B cell (primary cell): Measurements from ENCODE around the gene ARHGAP15. TPM values are rescaled to one million over a fixed set of nuclear protein-coding genes. Genes with fewer than 3 reads are reported as not detected.

Source experiments
- ATAC-seq: fragments of 200-7000 bp; cut with Tn5 transposase; one replicate; pipeline ENCODE4 v1.10.0; 2021; ENCODE audit warnings: low read depth, mild to moderate bottlenecking, moderate number of reproducible peaks, moderate library complexity
- CTCF ChIA-PET: fragments of 350-600 bp; sonication (Branson Sonifier 250); formaldehyde crosslinking; loops from one replicate; lab custom pipeline; 2021; ENCODE audit warnings: antibody characterized with exemption, inconsistent platforms; lab: Charles Lee
- POLR2A ChIA-PET: fragments of 350-600 bp; sonication (Branson Sonifier 250); formaldehyde crosslinking; loops from one replicate; lab custom pipeline; 2021; ENCODE audit warnings: antibody characterized with exemption; lab: Charles Lee
- DNase-seq: peaks from one replicate; pipeline ENCODE4 v3.0.0; 2013
- H2AFZ ChIP-seq: 2 replicates; pipeline ENCODE4 v1.6.1; 2012; ENCODE audit warnings: mild to moderate bottlenecking, low read depth, low read length; ENCODE audit not compliant: insufficient read depth, poor library complexity, severe bottlenecking
- H3K27ac ChIP-seq, 2 donors: 1 replicate in 1 of 2; 2 replicates in 1 of 2; pipeline ENCODE4 v1.5.1; 2012 to 2013; ENCODE audit warnings: low read length in 2 of 2, mild to moderate bottlenecking in 2 of 2, moderate library complexity in 1 of 2
- H3K27me3 ChIP-seq, 4 experiments: fragments of 200-600 bp in 1 of 4; sonication (generic) in 1 of 4; replicated peaks in 1 of 4; 1 replicate in 2 of 4; 2 replicates in 2 of 4; pipeline versions ENCODE4 v1.6.1 to v1.7.0; 2013 to 2016; ENCODE audit warnings: low read length in 3 of 4, mild to moderate bottlenecking in 2 of 4, mixed read lengths in 1 of 4, moderate library complexity in 1 of 4; ENCODE audit not compliant: insufficient read depth in 4 of 4, control insufficient read depth in 3 of 4; ENCODE audit errors: control extremely low read depth in 1 of 4
- H3K36me3 ChIP-seq, 2 experiments: replicated peaks in 1 of 2; 1 replicate in 1 of 2; 2 replicates in 1 of 2; pipeline versions ENCODE4 v1.6.1 to v1.7.1; 2013; ENCODE audit warnings: low read length in 1 of 2; ENCODE audit not compliant: insufficient read depth in 2 of 2, control insufficient read depth in 1 of 2; ENCODE audit errors: control extremely low read depth in 1 of 2, extremely low read depth in 1 of 2
- H3K4me1 ChIP-seq, 2 donors: fragments of 200-600 bp in 1 of 2; sonication (generic) in 1 of 2; 1 replicate in 1 of 2; 2 replicates in 1 of 2; pipeline versions ENCODE4 v1.5.1 to v1.6.1; 2013 to 2017; ENCODE audit warnings: low read length in 2 of 2; ENCODE audit not compliant: control insufficient read depth in 2 of 2, insufficient read depth in 2 of 2
- H3K4me2 ChIP-seq: replicated peaks from 2 replicates; pipeline ENCODE3; 2012; ENCODE audit warnings: mild to moderate bottlenecking, low read depth, low read length; ENCODE audit not compliant: poor library complexity, severe bottlenecking
- H3K4me3 ChIP-seq, 5 experiments: fragments of 200-600 bp in 1 of 5; sonication (generic) in 1 of 5; 1 replicate in 3 of 5; 2 replicates in 2 of 5; pipeline versions ENCODE4 v1.5.1 to v1.7.0; 2011 to 2016; ENCODE audit warnings: low read length in 4 of 5, mild to moderate bottlenecking in 4 of 5, low read depth in 2 of 5, control low read depth in 1 of 5, moderate library complexity in 1 of 5; ENCODE audit not compliant: insufficient read depth in 1 of 5; ENCODE audit errors: control extremely low read depth in 1 of 5, extremely low read depth in 1 of 5
- H3K79me2 ChIP-seq: fragments of 200-600 bp; sonication (generic); one replicate; pipeline ENCODE4 v1.6.0; 2016; ENCODE audit warnings: low read length; ENCODE audit not compliant: control insufficient read depth, insufficient read depth
- H3K9ac ChIP-seq: fragments of 200-600 bp; sonication (generic); 2 replicates; pipeline ENCODE4 v1.6.1; 2017; ENCODE audit warnings: mild to moderate bottlenecking, low read length, moderate library complexity
- H3K9me3 ChIP-seq, 3 donors: one replicate each; pipeline versions ENCODE4 v1.6.1 to v1.7.1; 2013; ENCODE audit warnings: low read length in 2 of 3; ENCODE audit not compliant: control insufficient read depth in 2 of 3, insufficient read depth in 1 of 3; ENCODE audit errors: control extremely low read depth in 1 of 3
- H4K20me1 ChIP-seq: 2 replicates; pipeline ENCODE4 v1.6.0; 2012; ENCODE audit warnings: mild to moderate bottlenecking, low read length; ENCODE audit not compliant: insufficient read depth, control insufficient read depth, poor library complexity, severe bottlenecking
- H3K27ac Mint-ChIP-seq: one replicate; pipeline ENCODE4 v1.8.0; 2021; ENCODE audit warnings: mixed read lengths
- H3K27me3 Mint-ChIP-seq: one replicate; pipeline ENCODE4 v1.8.0; 2021; ENCODE audit warnings: mixed read lengths
- H3K4me1 Mint-ChIP-seq: one replicate; pipeline ENCODE4 v1.8.0; 2021; ENCODE audit warnings: mixed read lengths
- H3K4me3 Mint-ChIP-seq: one replicate; pipeline ENCODE4 v1.8.0; 2021; ENCODE audit warnings: mixed read lengths
- H3K9me3 Mint-ChIP-seq: one replicate; pipeline ENCODE4 v1.8.0; 2022; ENCODE audit warnings: mixed read lengths; ENCODE audit not compliant: insufficient read depth
- CTCF ChIP-seq: fragments of 200-600 bp; IDR thresholded peaks from one replicate; pipeline ENCODE4 v1.8.0; 2022; ENCODE audit warnings: antibody characterized with exemption, mild to moderate bottlenecking
- EZH2 ChIP-seq: IDR thresholded peaks from 2 replicates; pipeline ENCODE4 v1.6.1; 2012; ENCODE audit warnings: borderline replicate concordance, low read depth, mild to moderate bottlenecking, moderate library complexity, low read length; ENCODE audit not compliant: insufficient read depth, poor library complexity, severe bottlenecking
- WGBS: methylation state at CpG from one replicate; pipeline ENCODE4 v1.1.5; 2013; ENCODE audit warnings: missing lambda C conversion rate; ENCODE audit not compliant: insufficient coverage; 5-methylcytosine and 5-hydroxymethylcytosine counted together
- intact Hi-C: fragments of 100-400 bp; cut with micrococcal nuclease; formaldehyde crosslinking; loops from one replicate; pipeline ENCODE4 v1.10.0; 2022
- polyA plus RNA-seq: library from polyadenylated mRNA; depleted of rRNA; stranded (reverse); fragments of >200 nt; gene quantifications from 2 replicates; pipeline ENCODE4 v1.2.3, GENCODE V29; 2012
- total RNA-seq, 2 donors: library from RNA; stranded (reverse); fragments of 120-200 nt in 1 of 2; gene quantifications; 1 replicate in 1 of 2; 2 replicates in 1 of 2; pipeline versions ENCODE4 v1.2.3 to v1.2.4, GENCODE V29; 2013 to 2022

ARHGAP15 gene
- total and polyA plus RNA-seq, 2 donors (not counting 1 experiment from before 2014, with no cell fraction given), result 58.6 to 187 TPM

DNA sequence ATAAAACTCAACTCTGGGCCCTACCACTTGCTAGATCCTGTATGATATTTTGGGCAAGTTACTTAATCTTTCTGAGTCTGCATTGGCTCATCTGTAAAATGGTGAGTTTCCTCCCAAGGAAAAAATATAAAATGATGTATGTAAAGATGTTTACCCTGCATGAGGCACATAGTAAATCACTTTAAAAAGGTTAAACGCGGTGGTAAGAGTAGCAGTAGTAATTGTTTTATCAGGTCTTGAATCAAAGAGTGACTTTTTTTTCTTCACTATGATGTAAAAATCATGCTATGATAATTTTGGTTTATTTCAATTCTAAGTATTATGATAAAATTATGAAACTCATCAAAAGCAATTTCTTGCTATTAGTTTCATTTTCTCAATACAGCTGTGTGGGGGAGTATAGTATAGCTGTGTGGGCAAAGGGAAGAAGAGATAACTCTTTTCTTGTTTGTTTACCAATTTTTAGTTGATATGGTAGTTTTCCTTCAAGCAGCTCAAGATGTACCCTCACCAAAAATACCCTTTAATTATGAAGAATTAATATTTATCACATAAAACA lies 10.7 kb downstream of the ARHGAP15 start:
- peaks cover 8% of the 10 kb centered on the region for H4K20me1 ChIP-seq
- ChIA-PET CTCF (interaction anchor here (1.0 to 4.6 kb wide), 7 partner anchors 9 to 119 kb away, joined by 3 to 47 read pairs (median 4); partner anchors contain the start of gene ARHGAP15), POLR2A (interaction anchor here (2.1 to 4.2 kb wide), 2 partner anchors 8 to 11 kb away, joined by 7 to 23 read pairs; partner anchors contain the start of gene ARHGAP15)
- Mint-ChIP-seq H3K4me1 (peaks cover 91% of the 10 kb centered on the region), H3K27me3 (no peaks in the 10 kb centered on the region), H3K9me3 (no peaks in the 10 kb centered on the region), H3K4me3 (peak overlapping the region; percentile 63), H3K27ac (peak overlapping the region; percentile 88)
- no peaks in the 10 kb centered on the region for H3K9me3 ChIP-seq
- intact Hi-C loops, result loop anchor here (2.0 to 5.0 kb wide), 2 partner anchors 15 to 37 kb away; no protein-coding TSS in a partner anchor
- no CpG with 5 or more reads among the region's 2 CpGs for WGBS
- H3K4me1 ChIP-seq, result peaks cover 58 to 84% of the 10 kb centered on the region in 2 donors
- DNase-seq, result no peak
- H3K36me3 ChIP-seq, result peaks cover 0 to 6% of the 10 kb centered on the region in 2 experiments
- H3K27me3 ChIP-seq, result no peaks in the 10 kb centered on the region
- H3K4me3 ChIP-seq, result peak overlapping the region in 3 of 5 experiments; percentile 0 to 26 (median 17)
- no peak for TF ChIP-seq CTCF
- TF ChIP-seq EZH2, result no peak
- no peak for ATAC-seq
- H3K79me2 ChIP-seq, result peaks cover 100% of the 10 kb centered on the region
- peak overlapping the region; percentile 6 to 80 for H3K27ac ChIP-seq
- peak overlapping the region; percentile 68 for H3K4me2 ChIP-seq
- H2AFZ ChIP-seq, result no peak overlapping the region
- peak overlapping the region; percentile 14 for H3K9ac ChIP-seq
